OCI-LY7 (cell line): Measurements from ENCODE around the gene AKAP10.

ENCODE experiments used
- CTCF ChIP-seq: fragments of 200-600 bp; sonication (generic); conservative IDR thresholded peaks from 2 replicates; pipeline ENCODE4 v1.5.1; 2014; ENCODE audit warnings: mild to moderate bottlenecking, antibody characterized with exemption, low read length, moderate library complexity, mixed read lengths
- EZH2phosphoT487 ChIP-seq: fragments of 200-600 bp; sonication (generic); IDR thresholded peaks from 2 replicates; pipeline ENCODE4 v1.6.1; 2018; ENCODE audit warnings: low read depth, borderline replicate concordance, mild to moderate bottlenecking, mixed run types, antibody characterized with exemption, low read length, moderate library complexity, mixed read lengths

- TF ChIP-seq CTCF (no peak), EZH2phosphoT487 (no peak)
These were observed 101.0 kb downstream of the AKAP10 start for GRCh38 chr17:19876529-19877161.
